Stimulated activated effector memory CD8-positive, alpha-beta T cell treated with anti-CD3 and anti-CD28 coated beads, Interleukin-12 subunit alpha, Interleukin-12 subunit beta, amount 100 ng/mL, for 72 hours (primary cell): ENCODE measurements around the gene HOXA6.

Source experiments
- ATAC-seq: fragments of 150-1000 bp; cut with Tn5 transposase; 2 replicates; pipeline ENCODE4 v1.10.0; 2021
- DNase-seq, 2 donors: peaks; one replicate each; pipeline ENCODE4 v3.0.0; 2021 to 2022; ENCODE audit warnings: low spot score in 2 of 2
- H3K27ac Mint-ChIP-seq: one replicate; pipeline ENCODE4 v1.8.0; 2022; ENCODE audit warnings: mild to moderate bottlenecking, mixed read lengths
- H3K36me3 Mint-ChIP-seq: one replicate; pipeline ENCODE4 v1.8.0; 2022; ENCODE audit warnings: mild to moderate bottlenecking, mixed read lengths
- H3K4me1 Mint-ChIP-seq: one replicate; pipeline ENCODE4 v1.8.0; 2022; ENCODE audit warnings: mixed read lengths
- H3K4me3 Mint-ChIP-seq: one replicate; pipeline ENCODE4 v1.8.0; 2022; ENCODE audit warnings: mild to moderate bottlenecking, mixed read lengths
- H3K9me3 Mint-ChIP-seq: one replicate; pipeline ENCODE4 v1.8.0; 2022; ENCODE audit warnings: mixed read lengths

The HOXA6 gene

GRCh38 chr7:27179503-27180430, 32.2 kb upstream of the HOXA6 start:
- peaks cover under 1% of the 10 kb centered on the region for H3K36me3 Mint-ChIP-seq
- H3K27ac Mint-ChIP-seq: no peak overlapping the region
- ATAC-seq (peak; percentile 77), DNase-seq (peak; percentile 64 to 75)
- peak overlapping the region; percentile 35 for H3K4me3 Mint-ChIP-seq
- no peaks in the 10 kb centered on the region for H3K9me3 Mint-ChIP-seq
- peaks cover 20% of the 10 kb centered on the region for H3K4me1 Mint-ChIP-seq

GRCh38 chr7:27179030-27179429, 31.5 kb upstream of the HOXA6 start:
- no peak overlapping the region for H3K27ac Mint-ChIP-seq
- ATAC-seq (no peak), DNase-seq (no peak)

GRCh38 chr7:27178366-27178765, 30.8 kb upstream of the HOXA6 start:
- Mint-ChIP-seq H3K4me3 (no peak overlapping the region), H3K27ac (no peak overlapping the region), H3K4me1 (peaks cover 19% of the 10 kb centered on the region), H3K9me3 (no peaks in the 10 kb centered on the region), H3K36me3 (no peaks in the 10 kb centered on the region)
- DNase-seq (no peak), ATAC-seq (no peak)

More at GRCh38 chr7:27179030-27179429, 31.5 kb upstream of the HOXA6 start:
- H3K36me3 Mint-ChIP-seq: no peaks in the 10 kb centered on the region
- no peak overlapping the region for H3K4me3 Mint-ChIP-seq
- peaks cover 19% of the 10 kb centered on the region for H3K4me1 Mint-ChIP-seq
- H3K9me3 Mint-ChIP-seq: no peaks in the 10 kb centered on the region

GRCh38 chr7:27177795-27178320, 30.3 kb upstream of the HOXA6 start:
- Mint-ChIP-seq H3K27ac (no peak overlapping the region), H3K9me3 (no peaks in the 10 kb centered on the region), H3K4me3 (no peak overlapping the region), H3K36me3 (no peaks in the 10 kb centered on the region), H3K4me1 (peaks cover 19% of the 10 kb centered on the region)
- ATAC-seq (no peak), DNase-seq (no peak)

DNA sequence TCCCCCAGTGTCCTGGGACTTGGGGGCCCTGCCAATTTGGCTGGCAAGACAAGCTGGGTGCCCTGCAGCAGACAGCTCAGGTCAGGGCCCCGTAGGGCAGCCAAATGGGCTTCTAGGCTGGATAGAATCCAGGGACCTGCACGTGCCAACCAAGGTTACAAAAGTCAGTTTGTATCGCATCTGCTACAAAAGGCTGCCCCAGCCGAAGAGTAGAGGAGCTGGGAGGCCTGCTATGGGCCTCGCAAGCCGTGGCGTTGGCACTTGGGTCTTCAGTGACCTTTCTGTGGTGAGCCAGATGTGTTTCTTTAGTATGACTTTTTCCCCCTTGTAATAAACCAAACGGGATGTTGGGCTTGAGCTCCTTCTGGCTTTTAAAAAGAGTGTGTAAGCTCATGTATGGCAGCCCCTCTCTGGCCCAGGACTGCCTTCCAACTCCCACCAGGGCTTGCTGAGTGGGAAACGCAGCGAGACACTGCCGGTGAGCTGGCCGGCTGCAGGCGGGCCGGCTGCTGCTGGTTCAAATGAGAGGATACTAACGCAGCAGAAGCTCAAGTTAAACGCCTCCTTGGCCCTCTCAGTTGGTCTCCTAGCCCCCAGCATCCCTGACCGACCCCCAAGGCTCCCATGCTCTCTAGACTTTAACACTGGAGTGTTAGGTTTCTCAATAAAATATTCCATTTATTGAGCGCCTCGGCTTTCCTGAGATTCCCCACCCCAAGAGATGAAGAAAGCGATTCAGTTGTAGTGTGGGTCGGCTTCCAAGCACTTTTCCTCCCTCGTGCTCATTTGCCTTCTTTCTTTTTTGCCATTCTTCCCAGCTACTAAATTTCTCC, 29.6 kb upstream of the HOXA6 start:
- H3K9me3 Mint-ChIP-seq: no peaks in the 10 kb centered on the region
- no peak overlapping the region for H3K4me3 Mint-ChIP-seq
- no peak overlapping the region for H3K27ac Mint-ChIP-seq
- no peak for ATAC-seq
- H3K36me3 Mint-ChIP-seq: no peaks in the 10 kb centered on the region
- no peak for DNase-seq
- H3K4me1 Mint-ChIP-seq: peaks cover 24% of the 10 kb centered on the region

- no peaks in the 10 kb centered on the region for H3K9me3 Mint-ChIP-seq
- H3K27ac Mint-ChIP-seq: no peak overlapping the region
- DNase-seq (no peak), ATAC-seq (no peak)
- no peak overlapping the region for H3K4me3 Mint-ChIP-seq
- H3K36me3 Mint-ChIP-seq: no peaks in the 10 kb centered on the region
- peaks cover 31% of the 10 kb centered on the region for H3K4me1 Mint-ChIP-seq
Observed at GRCh38 chr7:27176524-27176845, 28.9 kb upstream of the HOXA6 start.

- ATAC-seq: no peak
- peaks cover 34% of the 10 kb centered on the region for H3K4me1 Mint-ChIP-seq
- DNase-seq: no peak
- H3K27ac Mint-ChIP-seq: no peak overlapping the region
- no peak overlapping the region for H3K4me3 Mint-ChIP-seq
- H3K36me3 Mint-ChIP-seq: no peaks in the 10 kb centered on the region
- no peaks in the 10 kb centered on the region for H3K9me3 Mint-ChIP-seq
Observed at GRCh38 chr7:27175626-27176523, 28.3 kb upstream of the HOXA6 start.

DNA sequence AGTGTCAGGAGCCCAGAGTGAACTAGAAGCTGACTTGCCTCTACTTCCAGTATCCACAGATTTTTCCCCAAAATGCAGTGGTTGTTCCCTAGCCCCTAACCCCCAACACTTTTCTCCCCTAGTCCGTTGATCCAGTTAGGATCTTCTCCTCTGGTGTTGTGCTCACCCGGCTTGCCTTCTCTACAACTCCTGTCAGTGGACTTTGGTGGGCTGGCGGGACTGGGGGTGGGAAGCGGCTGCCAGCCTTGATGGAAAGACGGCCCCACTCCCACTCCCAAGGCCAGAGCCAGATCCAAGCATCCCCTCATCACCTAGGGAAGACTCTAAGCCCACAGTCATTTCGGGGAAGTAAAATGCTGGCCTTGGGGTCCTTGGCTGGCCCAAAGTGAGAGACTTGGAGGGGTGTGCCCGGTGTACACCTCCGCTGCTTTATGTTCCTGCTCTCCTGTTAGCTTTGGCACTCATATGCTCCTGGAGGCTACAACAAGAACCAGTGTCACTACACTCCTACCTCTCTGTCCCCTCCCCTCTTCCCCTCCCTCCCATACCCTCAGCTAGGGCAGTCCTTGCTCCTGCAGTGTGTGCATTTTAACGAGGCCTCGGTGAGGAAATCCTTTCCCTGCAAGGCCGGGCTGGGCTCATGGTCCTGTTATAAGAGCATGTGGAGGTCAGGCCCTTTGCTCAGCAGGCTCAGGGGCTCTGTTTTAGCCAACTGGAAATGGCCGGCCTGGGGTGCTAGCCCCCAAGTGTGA, 27.5 kb upstream of the HOXA6 start:
- Mint-ChIP-seq H3K36me3 (no peaks in the 10 kb centered on the region), H3K27ac (no peak overlapping the region), H3K9me3 (no peaks in the 10 kb centered on the region), H3K4me1 (peaks cover 29% of the 10 kb centered on the region), H3K4me3 (peak overlapping the region; percentile 63)
- no peak for ATAC-seq
- DNase-seq: no peak

- Mint-ChIP-seq H3K4me3 (peak within 1 kb of the TSS; percentile 63), H3K4me1 (peaks cover 26% of the 10 kb centered on the region), H3K9me3 (no peaks in the 10 kb centered on the region), H3K27ac (no peak within 1 kb of the TSS), H3K36me3 (no peaks in the 10 kb centered on the region)
- DNase-seq: no peak
- ATAC-seq: no peak
Observed at GRCh38 chr7:27173956-27174873, 26.6 kb upstream of the HOXA6 start, which contains the start of gene HOXA10. HOXA10 (minus strand) TSS chr7:27174320; CDS start chr7:27174306, 14 bp downstream.

DNA sequence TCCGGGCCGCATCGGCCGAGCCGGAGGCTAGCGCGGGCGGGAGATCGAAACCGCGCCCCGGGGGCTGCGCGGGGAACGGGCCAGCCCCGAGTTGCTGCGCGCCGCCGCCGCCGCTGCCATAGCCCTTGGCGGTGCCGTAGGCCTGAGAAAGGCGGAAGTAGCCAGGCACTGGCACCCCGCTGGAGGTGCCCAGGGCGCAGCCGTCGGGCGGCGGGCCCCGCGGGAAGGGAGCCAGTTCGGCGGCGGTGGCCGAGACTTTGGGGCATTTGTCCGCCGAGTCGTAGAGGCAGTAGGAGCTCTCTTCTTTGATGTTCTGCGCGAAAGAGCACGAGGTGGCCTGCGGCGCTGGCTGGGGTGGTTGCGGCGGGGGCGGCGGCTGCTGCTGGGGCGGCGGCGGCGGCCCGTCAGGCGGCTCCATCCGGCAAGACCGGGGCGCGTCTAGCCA, 26.0 kb upstream of the HOXA6 start:
- no peak overlapping the region for H3K27ac Mint-ChIP-seq
- no peaks in the 10 kb centered on the region for H3K9me3 Mint-ChIP-seq
- H3K4me1 Mint-ChIP-seq: peaks cover 31% of the 10 kb centered on the region
- DNase-seq: no peak
- no peaks in the 10 kb centered on the region for H3K36me3 Mint-ChIP-seq
- peak; percentile 81 for ATAC-seq
- peak overlapping the region; percentile 63 for H3K4me3 Mint-ChIP-seq

DNA sequence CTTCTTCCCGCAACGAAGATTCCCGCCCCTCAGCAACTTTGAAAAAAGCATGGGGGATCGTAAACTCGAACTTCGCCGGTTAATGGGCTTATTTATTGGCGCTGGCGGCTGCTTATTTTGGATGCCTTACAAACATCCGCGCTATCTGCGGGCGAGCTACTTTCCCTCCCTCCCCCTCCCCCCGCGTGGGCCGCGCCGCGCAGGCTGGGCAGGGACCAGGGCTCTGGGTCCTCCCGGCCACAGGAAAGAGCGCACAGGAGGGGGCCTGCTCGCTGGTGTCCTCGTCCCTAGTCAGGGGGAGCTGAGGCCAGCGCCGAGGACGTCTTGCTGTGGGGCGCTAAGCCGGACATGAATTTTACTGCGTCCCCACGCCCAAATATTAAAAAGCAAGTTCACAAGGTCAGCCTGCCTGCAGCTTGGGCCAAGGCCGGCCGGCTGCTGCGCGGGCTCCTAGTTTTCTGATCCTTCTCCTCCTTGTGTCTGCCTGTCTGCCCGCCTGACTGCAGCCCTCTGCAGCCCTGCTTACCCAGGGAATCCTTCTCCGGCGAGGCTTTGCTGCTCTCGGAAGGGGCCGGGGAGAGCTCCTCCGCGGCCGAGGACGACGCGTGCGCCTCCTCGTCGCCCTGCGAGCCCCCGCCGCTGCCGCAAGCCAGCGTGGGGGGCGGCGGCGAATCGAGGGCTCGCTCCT, 25.4 kb upstream of the HOXA6 start:
- DNase-seq (no peak), ATAC-seq (peak; percentile 52)
- H3K9me3 Mint-ChIP-seq: no peaks in the 10 kb centered on the region
- H3K27ac Mint-ChIP-seq: no peak overlapping the region
- H3K36me3 Mint-ChIP-seq: no peaks in the 10 kb centered on the region
- peak overlapping the region; percentile 63 for H3K4me3 Mint-ChIP-seq
- H3K4me1 Mint-ChIP-seq: peaks cover 34% of the 10 kb centered on the region

DNA sequence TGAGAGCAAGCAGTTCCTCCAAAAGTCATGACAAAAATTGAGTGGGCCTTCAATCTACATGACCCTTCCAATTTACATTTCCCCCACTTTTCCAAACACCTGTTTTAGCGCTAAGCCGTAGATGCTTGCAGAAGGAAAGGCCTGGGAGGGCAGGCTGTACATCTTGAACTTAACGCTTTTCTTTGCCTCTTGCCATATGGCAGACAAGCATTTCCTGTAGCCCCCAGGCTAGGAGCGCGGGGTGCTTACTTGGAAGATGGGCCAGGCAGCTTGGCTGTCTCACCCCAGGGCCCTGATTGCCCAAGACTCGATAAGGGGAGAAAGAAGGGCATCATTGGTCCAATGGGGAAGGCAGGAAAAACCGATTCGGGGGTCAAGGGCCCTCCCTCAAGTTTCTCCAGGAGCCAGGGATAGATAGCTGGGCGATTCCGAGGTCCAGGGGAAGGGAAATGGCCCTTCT, 24.8 kb upstream of the HOXA6 start:
- H3K9me3 Mint-ChIP-seq: no peaks in the 10 kb centered on the region
- peaks cover 34% of the 10 kb centered on the region for H3K4me1 Mint-ChIP-seq
- peak overlapping the region; percentile 63 for H3K4me3 Mint-ChIP-seq
- no peaks in the 10 kb centered on the region for H3K36me3 Mint-ChIP-seq
- no peak for ATAC-seq
- no peak for DNase-seq
- no peak overlapping the region for H3K27ac Mint-ChIP-seq
